ENCODE measurements around the gene YWHAH. TPM values are rescaled to one million over a fixed set of nuclear protein-coding genes. Genes with fewer than 3 reads are reported as not detected.
A peak's percentile ranks its signal among the peaks of the same experiment; 100 is the strongest.

Gene YWHAH
- total and polyA plus RNA-seq, 8 donors = 20.5 to 284 (median 88.5) TPM

DNA sequence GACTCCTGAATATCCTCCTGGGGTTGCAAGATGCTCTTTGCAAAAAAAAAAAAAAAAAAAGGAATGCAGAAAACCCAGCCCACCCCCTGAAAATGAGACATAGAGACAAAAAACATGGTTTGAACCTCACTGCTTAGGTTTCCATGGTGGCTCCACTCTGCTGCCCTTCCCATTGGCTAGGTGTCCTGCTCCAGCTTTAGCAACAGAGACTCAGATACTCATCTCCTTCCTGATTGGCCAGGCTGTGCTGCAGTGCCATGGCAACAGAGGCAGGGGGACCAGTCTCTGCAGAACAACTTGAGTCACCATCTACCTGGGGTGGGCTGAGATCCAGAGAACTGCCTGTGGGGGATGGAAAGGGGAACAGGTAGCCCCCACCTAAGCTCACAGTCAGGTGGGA, 17.4 kb upstream of the YWHAH start:
- peak in 1 of 2 donors; percentile 43 for DNase-seq
- H3K4me1 ChIP-seq = peaks cover 0 to 10% (median 0%) of the 10 kb centered on the region in 4 donors
- H3K36me3 ChIP-seq = no peaks in the 10 kb centered on the region
- TF ChIP-seq POLR2A (IDR thresholded peaks at IDR 0.05) (no peak), EP300 (IDR thresholded peaks at IDR 0.05) (no peak), POLR2AphosphoS5 (IDR thresholded peaks at IDR 0.05) (no peak)
- TF ChIP-seq, protein P1, sequence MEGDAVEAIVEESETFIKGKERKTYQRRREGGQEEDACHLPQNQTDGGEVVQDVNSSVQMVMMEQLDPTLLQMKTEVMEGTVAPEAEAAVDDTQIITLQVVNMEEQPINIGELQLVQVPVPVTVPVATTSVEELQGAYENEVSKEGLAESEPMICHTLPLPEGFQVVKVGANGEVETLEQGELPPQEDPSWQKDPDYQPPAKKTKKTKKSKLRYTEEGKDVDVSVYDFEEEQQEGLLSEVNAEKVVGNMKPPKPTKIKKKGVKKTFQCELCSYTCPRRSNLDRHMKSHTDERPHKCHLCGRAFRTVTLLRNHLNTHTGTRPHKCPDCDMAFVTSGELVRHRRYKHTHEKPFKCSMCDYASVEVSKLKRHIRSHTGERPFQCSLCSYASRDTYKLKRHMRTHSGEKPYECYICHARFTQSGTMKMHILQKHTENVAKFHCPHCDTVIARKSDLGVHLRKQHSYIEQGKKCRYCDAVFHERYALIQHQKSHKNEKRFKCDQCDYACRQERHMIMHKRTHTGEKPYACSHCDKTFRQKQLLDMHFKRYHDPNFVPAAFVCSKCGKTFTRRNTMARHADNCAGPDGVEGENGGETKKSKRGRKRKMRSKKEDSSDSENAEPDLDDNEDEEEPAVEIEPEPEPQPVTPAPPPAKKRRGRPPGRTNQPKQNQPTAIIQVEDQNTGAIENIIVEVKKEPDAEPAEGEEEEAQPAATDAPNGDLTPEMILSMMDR (IDR thresholded peaks at IDR 0.05) = no peak
- no peak overlapping the region for H3K27ac ChIP-seq
- H3K9me3 ChIP-seq = no peaks in the 10 kb centered on the region
- no peaks in the 10 kb centered on the region for H3K27me3 ChIP-seq
- intact Hi-C loops (cut with DNase I; ENCODE audit: low total_unique reads) = no loop called here
- H3K4me3 ChIP-seq = no peak overlapping the region

DNA sequence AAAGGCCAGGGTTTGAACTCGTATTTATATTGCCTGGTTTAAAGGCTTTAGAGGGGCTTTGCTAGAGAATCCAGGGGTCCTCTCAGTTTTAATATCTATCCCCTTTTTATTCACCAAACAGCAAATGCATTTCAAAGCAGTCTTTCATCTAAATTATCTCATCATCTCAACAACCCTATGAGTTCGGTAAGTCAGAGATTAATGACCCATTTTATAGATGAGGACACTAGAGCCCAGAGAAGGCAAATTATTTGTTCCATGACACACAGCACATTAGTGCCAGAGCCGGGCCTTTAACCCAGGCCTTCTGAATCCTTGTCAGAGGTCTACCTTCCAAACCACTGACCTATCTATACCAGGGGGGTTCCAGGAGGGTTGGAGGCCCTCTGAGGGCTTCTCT, 16.8 kb upstream of the YWHAH start:
- Histone ChIP-seq H3K4me1 (peaks cover 0 to 4% (median 0%) of the 10 kb centered on the region in 4 donors), H3K27me3 (no peaks in the 10 kb centered on the region), H3K9me3 (no peaks in the 10 kb centered on the region), H3K36me3 (no peaks in the 10 kb centered on the region), H3K27ac (no peak overlapping the region), H3K4me3 (no peak overlapping the region)
- TF ChIP-seq, protein P1 (IDR thresholded peaks at IDR 0.05) = no peak
- TF ChIP-seq POLR2A (IDR thresholded peaks at IDR 0.05) = no peak
- TF ChIP-seq POLR2AphosphoS5 (IDR thresholded peaks at IDR 0.05) = no peak
- TF ChIP-seq EP300 (IDR thresholded peaks at IDR 0.05) = no peak
- intact Hi-C loops (cut with DNase I; ENCODE audit: low total_unique reads) = no loop called here
- no peak for DNase-seq
- 80 to 86% (median 82%) methylated on average over 3 of the region's 3 CpGs for WGBS, 5 donors

DNA sequence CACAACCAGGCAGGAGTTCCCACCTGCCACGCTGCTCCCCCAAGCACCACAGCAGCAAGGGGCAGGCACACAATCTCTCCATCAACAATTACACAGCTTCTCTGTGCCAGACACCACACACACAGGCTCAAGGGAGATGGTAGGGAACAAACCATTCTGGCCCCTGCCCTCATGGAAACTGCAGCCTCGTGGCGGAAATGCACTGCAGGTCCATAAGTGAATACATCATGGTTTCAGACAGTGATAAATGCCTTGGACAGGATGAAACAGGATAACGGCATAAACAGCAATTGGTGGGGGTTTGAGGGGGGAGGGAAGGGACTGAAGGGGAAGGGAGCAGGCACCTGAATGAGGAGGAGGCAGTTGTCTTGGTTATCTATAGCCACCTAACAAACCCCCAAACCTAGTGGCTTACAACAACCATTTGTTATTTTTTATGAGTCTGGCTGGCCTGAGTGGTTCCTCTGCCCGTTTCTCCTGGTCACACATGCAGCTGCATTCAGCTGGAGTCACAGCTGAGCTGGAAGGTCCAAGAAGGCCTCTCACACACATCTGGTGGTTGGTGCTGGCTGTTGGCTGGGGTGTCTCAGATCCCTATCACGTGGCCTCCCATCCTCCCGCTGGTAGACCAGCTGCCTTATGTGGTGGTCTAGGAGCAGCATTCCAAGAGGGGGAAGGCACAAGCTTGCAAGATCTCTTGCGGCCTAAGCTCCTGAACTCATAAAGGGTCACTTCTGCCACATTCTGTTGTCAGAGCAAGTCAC, 15.0 kb upstream of the YWHAH start:
- Histone ChIP-seq H3K4me3 (no peak overlapping the region), H3K4me1 (no peaks in the 10 kb centered on the region), H3K27ac (no peak overlapping the region), H3K27me3 (no peaks in the 10 kb centered on the region), H3K9me3 (no peaks in the 10 kb centered on the region), H3K36me3 (no peaks in the 10 kb centered on the region)
- intact Hi-C loops (cut with DNase I; ENCODE audit: low total_unique reads) = no loop called here
- TF ChIP-seq POLR2A (IDR thresholded peaks at IDR 0.05) (no peak), POLR2AphosphoS5 (IDR thresholded peaks at IDR 0.05) (no peak), EP300 (IDR thresholded peaks at IDR 0.05) (no peak)
- TF ChIP-seq, protein P1 (IDR thresholded peaks at IDR 0.05) = no peak
- 62 to 74% (median 67%) methylated on average over 8 of the region's 8 CpGs for WGBS, 5 donors
- DNase-seq = peak in 1 of 2 donors; percentile 77

DNA sequence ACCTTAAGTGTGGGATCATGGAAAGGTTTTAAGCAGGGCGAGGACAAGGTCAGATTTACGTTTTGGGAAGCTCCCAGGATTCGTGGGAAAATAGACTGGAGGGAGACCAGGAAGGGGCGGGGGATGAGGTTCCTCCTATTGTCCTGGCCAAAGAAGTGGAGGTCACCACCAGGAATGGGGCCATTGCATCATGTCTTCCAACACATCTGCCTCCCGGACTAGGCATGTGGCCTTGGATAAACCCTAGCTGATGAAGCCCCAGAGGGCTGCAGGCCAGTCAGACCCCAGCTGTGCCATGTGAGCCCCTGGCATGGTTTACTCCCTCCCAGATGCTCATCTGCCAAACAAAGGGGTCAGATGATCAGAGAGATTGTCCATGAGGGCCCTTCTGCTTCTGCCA, 11.5 kb upstream of the YWHAH start:
- intact Hi-C loops (cut with DNase I; ENCODE audit: low total_unique reads) = no loop called here
- H3K9me3 ChIP-seq = no peaks in the 10 kb centered on the region
- H3K36me3 ChIP-seq = no peaks in the 10 kb centered on the region
- H3K27me3 ChIP-seq = no peaks in the 10 kb centered on the region
- TF ChIP-seq POLR2A (IDR thresholded peaks at IDR 0.05) = no peak
- no peak for TF ChIP-seq POLR2AphosphoS5 (IDR thresholded peaks at IDR 0.05)
- TF ChIP-seq, protein P1 (IDR thresholded peaks at IDR 0.05) = no peak
- no peak for TF ChIP-seq EP300 (IDR thresholded peaks at IDR 0.05)
- H3K27ac ChIP-seq = no peak overlapping the region
- no peaks in the 10 kb centered on the region for H3K4me1 ChIP-seq
- 72 to 80% (median 75%) methylated on average over 4 to 5 of the region's 5 CpGs for WGBS, 5 donors
- no peak overlapping the region for H3K4me3 ChIP-seq
- no peak for DNase-seq

Data from stomach (tissue), 9 donors.